Fibroblast of pulmonary artery (primary cell): ENCODE results near the gene PATJ.
"Not testable (repeated sequence)": the region's sequence is repeated elsewhere in the genome, so short reads cannot be mapped to it uniquely, and the experiment has no call there.

Source experiments
- DNase-seq: peaks from one replicate; pipeline ENCODE4 v3.0.0-alpha.2; 2010; ENCODE audit warnings: low read depth
- H3K4me3 ChIP-seq: replicated peaks from 2 replicates; pipeline ENCODE4 v1.5.1; 2011; ENCODE audit warnings: low read depth, mild to moderate bottlenecking, control low read depth, low read length, moderate library complexity
- TF ChIP-seq, protein P1 (sequence below): IDR thresholded peaks from 2 replicates; pipeline ENCODE4 v1.5.1; 2011; ENCODE audit warnings: mild to moderate bottlenecking, control low read depth, low read length, inconsistent platforms; ENCODE audit errors: missing control alignments

The PATJ gene

GRCh38 chr1:61842036-61842435 lies 99.8 kb downstream of the PATJ start:
- no peak overlapping the region for H3K4me3 ChIP-seq
- TF ChIP-seq, protein P1, sequence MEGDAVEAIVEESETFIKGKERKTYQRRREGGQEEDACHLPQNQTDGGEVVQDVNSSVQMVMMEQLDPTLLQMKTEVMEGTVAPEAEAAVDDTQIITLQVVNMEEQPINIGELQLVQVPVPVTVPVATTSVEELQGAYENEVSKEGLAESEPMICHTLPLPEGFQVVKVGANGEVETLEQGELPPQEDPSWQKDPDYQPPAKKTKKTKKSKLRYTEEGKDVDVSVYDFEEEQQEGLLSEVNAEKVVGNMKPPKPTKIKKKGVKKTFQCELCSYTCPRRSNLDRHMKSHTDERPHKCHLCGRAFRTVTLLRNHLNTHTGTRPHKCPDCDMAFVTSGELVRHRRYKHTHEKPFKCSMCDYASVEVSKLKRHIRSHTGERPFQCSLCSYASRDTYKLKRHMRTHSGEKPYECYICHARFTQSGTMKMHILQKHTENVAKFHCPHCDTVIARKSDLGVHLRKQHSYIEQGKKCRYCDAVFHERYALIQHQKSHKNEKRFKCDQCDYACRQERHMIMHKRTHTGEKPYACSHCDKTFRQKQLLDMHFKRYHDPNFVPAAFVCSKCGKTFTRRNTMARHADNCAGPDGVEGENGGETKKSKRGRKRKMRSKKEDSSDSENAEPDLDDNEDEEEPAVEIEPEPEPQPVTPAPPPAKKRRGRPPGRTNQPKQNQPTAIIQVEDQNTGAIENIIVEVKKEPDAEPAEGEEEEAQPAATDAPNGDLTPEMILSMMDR = no peak
- DNase-seq = no peak

DNA sequence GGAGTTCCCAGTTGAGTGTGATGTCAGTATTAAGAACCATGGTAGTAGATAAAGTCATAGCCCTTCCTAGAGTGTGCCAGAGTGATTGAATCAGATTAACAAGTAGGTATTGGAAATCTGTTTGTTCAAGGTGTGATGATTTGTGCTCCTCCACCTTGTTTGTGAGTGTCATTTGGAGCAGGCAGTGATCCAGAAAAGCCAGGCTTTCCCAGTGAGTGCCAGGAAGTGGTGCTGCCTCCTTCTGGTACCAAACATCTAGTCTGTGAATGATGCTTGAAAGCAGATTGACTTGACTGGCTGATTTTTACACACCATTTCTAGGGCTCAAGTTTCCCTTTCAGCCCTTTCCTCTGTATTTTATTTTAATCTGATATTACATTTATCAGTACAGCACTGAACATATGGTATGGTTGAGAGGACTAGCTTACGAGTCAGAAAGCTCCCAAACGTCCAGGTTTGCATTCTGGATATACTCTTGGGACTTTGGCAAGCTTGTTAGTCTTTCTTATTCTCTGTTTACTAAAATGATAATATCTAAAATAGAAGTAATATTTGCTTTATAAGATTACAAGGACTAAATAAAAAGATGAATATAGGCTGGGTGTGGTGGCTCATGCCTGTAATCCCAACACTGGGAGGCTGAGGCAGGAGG lies 100.7 kb downstream of the PATJ start:
- no peak overlapping the region for H3K4me3 ChIP-seq
- TF ChIP-seq, protein P1 = peak; percentile 36
- DNase-seq = peak; percentile 29

DNA sequence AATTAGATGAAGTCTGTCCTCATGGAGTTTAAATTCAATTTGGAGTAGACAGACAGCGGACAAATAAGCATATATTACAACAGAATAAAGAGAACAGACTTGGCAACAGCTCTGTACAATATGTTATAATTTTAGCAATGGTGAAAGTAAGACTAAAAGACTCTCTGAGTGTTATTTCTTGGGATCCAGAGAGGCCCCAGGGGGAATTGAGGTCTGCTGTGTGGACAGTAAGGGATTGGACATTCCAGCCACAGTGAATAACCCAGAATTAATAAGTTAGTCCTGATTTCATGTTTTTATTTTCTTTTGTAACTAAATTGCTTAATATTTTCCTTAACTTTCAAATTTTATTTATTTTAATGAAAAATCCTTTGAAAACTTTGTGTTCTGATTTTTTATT lies 101.7 kb downstream of the PATJ start:
- DNase-seq = no peak
- TF ChIP-seq, protein P1 = no peak
- no peak overlapping the region for H3K4me3 ChIP-seq

DNA sequence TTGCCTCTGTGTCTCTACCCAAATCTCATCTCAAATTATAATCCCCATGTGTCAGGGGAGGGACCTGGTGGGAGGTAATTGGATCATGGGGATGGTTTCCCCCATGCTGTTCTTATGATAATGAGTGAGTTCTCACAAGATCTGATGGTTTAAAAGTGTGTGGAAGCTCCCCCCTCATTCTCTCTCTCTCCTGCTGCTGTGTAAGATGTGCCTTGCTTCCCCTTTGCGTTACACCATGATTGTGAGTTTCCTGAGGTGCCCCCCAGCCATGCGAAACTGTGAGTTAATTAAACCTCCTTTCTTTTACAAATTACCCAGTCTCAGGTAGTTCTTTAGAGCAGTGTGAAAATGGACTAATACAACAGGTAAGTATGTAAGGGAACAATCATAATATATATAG lies 102.4 kb downstream of the PATJ start:
- not testable (repeated sequence) for H3K4me3 ChIP-seq, DNase-seq

DNA sequence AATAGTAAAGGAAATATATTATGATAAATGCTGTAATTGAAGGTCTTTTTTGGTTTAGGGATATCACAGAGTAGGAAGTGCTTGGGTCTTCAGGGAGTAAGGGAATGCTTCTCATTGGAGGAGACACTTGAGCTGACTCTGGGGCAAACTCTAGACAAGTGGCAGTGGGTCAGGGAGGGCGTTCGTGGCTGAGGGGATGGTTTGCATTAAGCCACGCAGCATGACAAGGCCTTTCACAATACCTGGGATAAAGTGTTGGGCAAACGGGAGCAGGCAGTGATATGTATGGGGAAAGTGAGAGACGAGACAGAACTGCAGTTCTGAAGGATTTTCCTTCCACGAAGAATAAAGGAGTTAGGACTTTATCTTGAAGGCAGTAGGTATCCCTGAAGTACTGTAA lies 109.0 kb downstream of the PATJ start:
- TF ChIP-seq, protein P1 = no peak
- DNase-seq = no peak
- no peak overlapping the region for H3K4me3 ChIP-seq

DNA sequence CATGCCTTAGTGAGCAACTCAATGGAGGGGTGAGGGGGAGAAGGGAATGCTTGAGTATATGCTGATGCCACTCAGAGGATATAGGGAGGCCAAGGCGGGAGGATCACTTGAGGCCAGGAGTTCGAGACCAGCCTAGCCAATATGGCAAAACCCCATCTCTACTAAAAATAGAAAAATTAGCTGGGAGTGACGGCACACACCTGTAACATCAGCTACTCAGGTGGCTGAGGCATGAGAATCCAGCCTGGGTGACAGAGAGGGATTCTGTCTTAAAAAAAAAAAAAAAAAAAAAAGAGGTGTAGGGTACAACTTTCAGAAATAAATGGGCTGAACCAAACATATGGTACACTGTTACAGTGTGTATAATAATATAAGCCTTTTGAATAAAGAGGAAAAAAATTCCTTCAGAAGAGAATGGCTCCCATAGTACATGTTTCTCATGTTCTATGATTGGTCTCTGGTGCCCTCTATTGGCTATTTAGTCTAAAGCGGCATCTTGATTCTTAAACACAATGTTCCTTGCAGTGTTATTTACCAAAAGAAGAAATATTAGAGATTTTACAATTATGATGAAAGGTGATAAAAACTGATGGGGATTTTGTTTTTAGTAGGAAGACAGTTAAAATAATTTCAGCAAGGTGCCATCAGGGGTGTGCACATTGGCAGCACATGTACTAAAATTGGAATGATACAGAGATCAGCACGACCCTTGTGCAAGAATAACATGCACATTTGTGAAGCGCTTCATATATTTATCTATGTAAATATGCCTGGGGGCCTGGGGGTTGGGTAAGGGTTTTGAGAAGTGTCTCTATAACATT lies 109.8 kb downstream of the PATJ start:
- peak; percentile 90 for DNase-seq
- no peak overlapping the region for H3K4me3 ChIP-seq
- TF ChIP-seq, protein P1 = peak; percentile 80

DNA sequence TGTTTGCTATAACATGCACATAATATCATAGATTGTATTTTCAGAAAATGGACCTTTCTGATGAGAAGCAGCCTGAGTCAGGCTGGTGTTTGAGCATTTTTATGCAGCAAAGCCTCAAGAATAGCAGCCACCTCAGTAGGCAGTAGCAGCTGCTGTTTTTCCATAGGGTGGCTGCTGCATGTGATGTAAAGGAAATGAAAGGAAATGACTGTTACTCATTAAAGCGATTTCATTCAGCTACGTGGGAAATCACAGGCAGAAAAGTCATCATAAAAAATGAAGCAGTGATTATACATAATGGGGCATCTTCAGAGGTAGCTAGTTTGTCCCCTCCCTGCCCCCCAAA lies 110.4 kb downstream of the PATJ start:
- no peak for DNase-seq
- TF ChIP-seq, protein P1 = no peak
- no peak overlapping the region for H3K4me3 ChIP-seq
